ENCODE results near the gene FCHO2.
"Not testable (repeated sequence)": the region's sequence is repeated elsewhere in the genome, so short reads cannot be mapped to it uniquely, and the experiment has no call there.

Gene FCHO2, protein sequence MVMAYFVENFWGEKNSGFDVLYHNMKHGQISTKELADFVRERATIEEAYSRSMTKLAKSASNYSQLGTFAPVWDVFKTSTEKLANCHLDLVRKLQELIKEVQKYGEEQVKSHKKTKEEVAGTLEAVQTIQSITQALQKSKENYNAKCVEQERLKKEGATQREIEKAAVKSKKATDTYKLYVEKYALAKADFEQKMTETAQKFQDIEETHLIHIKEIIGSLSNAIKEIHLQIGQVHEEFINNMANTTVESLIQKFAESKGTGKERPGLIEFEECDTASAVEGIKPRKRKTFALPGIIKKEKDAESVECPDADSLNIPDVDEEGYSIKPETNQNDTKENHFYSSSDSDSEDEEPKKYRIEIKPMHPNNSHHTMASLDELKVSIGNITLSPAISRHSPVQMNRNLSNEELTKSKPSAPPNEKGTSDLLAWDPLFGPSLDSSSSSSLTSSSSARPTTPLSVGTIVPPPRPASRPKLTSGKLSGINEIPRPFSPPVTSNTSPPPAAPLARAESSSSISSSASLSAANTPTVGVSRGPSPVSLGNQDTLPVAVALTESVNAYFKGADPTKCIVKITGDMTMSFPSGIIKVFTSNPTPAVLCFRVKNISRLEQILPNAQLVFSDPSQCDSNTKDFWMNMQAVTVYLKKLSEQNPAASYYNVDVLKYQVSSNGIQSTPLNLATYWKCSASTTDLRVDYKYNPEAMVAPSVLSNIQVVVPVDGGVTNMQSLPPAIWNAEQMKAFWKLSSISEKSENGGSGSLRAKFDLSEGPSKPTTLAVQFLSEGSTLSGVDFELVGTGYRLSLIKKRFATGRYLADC

DNA sequence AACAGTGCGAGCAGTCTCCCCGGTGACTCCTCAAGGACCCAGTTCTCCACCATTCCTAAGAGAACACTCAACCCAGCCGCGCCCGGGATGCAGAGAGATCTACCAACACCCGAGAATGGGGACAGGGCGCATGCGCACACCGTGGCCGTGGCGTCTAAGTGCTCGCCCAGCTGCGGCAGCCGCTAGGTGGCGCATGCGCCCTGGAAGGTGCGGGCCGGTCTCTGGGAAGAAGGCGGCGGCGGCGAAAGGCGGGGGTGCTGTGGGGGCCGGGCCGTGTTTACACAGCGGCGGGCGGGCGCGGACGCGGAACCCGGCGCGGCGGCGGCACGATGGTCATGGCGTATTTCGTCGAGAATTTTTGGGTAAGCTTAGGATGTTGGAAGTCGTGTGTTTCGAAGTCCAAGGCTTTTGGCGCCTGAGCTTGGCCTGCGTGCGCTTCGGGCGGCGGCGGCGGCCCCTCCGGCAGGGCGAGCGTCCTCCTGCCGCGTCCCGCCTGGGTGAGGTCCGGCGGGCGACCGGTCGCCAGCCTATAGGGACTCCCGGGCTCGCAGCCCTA is at the start of gene FCHO2:
FCHO2 (plus strand) TSS at position 274 of the 556 bp plus-strand sequence; CDS start at position 330, 56 bp downstream.
- FAIRE-seq: no peak

DNA sequence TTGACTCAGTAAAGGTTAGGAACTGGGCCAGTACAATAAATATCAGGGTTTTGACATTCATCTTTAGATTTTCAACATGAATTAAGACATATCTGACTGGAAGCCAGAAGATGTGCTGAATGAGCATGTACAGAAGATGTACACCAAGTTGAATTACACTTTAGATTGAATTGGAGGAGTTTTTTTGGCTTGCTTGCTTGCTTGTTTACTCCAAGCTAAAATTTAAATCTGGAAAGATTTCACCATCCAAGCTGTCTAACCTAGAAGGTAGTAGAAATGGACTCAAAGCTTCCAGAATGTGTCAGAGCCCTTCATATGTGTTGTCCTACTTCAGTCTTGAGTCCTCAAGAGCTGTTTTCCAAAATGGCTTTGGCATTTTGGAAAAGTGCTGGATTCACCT is 49.0 kb upstream of the FCHO2 start:
- no peak for FAIRE-seq

DNA sequence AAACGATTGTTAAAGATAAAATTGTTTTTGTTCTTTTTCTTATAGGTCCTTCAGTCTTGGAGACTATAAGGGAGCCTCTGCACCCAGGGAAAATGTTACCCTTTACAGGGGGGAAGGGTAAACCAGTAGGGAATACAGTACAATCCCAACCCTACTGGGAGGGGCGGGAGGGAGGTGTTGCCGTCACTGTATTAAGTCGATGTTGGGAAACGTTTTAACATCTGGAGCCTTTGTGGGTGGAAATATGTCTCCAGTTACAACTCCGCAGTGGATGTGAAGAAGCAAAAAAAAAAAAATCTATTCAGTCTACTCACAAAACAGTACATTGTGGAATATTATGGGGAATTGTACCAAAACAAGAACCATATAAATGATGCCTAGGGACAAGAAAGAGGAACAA is 47.2 kb upstream of the FCHO2 start:
- no peak for FAIRE-seq

DNA sequence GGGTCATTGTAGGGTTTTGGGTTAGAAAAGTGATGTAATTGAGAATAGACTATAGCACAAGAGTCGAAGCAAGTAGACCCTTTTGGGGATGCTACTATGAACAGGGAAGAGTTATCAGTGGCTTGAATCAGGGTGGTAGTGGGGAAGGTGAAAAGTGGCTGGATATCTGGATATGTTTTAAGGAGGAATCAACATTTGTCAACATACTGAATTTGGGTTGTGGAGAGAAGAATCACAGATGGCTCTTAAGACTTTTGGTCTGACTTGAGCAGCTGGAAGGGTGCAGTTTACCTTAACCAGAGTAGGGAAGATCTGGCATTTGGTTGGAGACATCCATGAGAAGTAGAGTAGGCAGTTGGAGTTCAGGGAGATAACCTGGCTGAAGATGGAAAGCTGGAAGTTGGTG is 38.5 kb upstream of the FCHO2 start:
- FAIRE-seq: no peak

DNA sequence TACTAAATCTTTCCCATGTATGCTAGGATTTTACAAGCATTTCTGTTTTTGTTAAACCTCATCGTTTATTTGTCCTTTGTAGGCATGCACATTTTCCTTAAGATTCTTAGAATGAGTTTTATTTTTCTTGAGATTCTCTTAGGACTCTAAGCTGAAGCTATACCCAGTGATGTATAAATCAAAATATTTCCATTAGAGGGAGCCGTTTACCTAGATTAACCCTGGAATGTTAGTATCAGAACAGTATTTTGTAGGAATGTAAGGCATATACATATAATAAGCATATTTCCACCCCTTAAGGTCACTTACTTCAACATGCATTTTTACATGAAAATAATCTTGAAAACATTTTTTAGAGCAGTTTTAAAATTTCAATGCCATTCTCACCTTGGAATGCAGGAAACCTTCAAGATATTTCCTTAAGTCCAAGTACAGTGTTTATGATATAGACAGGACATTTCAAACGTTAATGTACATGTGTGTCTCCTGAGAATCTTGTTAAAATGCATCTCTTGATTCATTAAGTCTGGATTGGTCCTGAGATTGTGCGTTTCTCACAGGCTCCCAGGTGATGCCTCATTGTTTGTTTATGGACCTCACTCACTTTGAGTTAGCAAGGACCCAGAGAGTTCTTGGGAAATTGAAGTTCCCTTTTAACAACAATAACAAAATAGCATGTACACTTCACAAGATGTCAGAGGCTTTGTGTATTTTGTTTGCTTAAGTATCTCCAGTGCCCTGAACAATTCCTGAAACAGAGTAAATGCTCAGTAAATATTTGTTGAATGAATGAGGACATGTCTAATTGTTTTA is 34.9 kb upstream of the FCHO2 start:
- FAIRE-seq: peak; percentile 83

DNA sequence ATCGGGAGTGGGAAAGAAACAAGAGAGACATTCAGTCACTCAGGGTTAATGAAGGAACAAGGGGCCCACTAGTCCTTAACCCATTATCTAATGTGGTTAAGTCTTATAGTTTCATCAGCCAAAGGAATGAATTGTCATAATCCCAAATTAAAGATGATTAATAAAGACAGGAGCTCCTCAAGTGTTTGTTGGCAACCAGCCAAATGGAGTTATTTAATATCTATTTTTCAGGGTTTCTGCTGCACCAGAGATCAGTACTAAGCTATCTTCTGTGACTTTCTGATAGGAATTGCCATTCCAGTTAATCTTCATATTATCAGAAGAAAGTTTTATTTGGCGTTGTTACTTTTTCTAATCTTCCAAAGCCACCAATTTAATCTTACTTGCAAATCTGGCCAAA is 34.0 kb upstream of the FCHO2 start:
- FAIRE-seq: no peak

DNA sequence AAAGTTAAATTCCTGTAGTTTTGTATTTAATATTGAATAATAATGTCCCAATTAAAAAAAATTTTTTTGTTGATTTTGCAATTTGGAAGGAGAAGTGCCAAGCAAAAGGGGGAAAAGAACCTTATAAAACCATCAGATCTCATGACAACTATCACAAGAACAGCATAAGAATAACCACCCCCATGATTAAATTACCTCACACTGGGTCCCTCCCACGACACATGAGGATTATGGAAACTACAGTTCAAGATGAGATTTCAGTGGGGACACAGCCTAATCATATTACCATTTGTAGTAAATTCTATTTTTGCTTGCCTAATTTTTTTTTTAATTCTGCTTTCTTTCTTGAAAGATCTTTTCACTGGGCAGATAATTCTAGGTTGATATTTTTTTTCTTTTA is 33.4 kb upstream of the FCHO2 start:
- FAIRE-seq: no peak

DNA sequence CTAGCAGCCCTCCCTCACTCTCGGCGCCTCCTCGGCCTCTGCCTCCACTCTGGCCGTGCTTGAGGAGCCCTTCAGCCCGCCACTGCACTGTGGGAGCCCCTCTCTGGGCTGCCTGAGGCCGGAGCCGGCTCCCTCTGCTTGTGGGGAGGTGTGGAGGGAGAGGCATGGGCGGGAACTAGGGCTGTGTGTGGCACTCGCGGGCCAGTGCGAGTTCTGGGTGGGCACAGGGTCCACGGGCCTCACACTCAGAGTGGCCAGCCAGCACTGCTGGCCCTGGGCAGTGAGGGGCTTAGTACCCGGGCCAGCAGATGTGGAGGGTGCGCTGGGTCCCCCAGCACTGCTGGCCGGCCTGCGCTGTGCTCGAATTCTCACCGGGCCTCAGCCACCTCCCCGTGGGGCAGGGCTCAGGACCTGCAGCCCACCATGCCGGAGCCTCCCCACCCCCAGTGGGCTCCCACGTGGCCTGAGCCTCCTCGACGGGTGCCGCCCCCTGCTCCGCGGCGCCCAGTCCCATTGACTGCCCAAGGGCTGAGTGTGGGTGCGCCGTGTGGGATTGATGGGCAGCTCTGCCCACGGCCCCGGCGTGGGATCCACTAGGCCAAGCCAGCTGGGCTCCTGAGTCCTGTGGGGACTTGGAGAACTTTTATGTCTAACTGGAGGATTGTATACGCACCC is 30.4 kb upstream of the FCHO2 start:
- no peak for FAIRE-seq

DNA sequence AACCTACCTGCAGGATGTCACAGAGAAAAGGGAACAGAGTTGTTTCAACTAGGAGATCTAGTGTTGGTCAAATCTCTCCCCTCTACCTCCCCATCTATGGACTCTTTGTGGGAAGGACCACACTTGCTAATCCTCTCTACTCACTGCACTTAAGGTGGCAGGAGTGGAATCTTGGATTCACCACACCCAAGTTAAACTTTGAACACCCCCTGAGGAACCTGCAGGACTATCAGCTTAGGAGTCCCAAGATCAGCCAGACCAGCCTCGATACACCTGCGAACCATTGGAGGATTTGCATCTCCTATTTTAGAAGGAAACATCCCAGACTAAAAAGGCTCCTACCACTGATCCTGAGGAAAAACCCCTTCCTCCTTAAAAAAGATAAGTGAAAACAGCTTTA is 23.2 kb upstream of the FCHO2 start:
- not testable (repeated sequence) for FAIRE-seq

DNA sequence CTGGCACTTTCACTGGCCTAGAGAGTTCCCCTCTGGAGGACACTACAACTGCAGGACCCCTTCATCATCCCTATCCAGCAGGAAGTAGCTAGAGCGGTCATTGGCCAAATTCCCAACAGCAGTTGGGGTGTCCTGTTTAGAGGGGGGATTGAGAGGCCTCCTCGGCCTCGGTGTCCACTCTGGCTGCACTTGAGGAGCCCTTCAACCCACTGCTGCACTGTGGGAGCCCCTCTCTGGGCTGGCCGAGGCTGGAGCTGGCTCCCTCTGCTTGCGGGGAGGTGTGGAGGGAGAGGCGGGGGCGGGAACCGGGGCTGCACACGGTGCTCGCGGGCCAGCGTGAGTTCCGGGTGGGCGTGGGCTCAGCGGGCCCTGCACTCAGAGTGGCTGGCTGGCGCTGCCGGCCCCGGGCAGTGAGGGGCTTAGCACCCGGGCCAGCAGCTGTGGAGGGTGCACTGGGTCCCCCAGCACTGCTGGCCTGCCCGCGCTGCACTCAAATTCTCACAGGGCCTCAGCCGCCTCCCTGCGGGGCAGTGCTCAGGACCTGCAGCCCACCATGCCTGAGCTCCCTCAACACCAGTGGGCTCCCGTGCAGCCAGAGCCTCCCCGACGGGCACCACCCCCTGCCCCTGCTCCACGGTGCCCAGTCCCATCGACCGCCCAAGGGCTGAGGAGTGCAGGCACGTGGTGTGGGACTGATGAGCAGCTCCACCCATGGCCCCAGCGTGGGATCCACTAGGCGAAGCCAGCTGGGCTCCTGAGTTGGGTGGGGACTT is 20.7 kb upstream of the FCHO2 start:
- not testable (repeated sequence) for FAIRE-seq

DNA sequence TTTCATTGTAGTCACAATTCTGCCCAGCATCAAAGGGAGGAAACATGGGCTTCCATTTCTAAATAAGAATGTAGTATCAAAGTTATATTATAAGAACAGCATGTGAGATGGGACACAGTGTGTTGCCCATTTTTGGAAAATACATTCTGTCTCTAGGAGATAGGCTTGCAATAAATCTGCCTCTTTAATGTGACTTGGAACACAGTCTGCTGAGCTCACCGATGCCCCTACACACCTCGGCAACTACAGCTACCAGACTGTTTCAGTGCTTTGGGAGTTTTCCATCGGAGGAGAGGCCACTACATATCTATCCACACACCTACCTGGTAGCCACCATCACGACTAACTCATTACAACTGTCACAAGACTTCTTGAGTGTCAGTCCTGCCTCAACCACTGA is 18.9 kb upstream of the FCHO2 start:
- FAIRE-seq: no peak

DNA sequence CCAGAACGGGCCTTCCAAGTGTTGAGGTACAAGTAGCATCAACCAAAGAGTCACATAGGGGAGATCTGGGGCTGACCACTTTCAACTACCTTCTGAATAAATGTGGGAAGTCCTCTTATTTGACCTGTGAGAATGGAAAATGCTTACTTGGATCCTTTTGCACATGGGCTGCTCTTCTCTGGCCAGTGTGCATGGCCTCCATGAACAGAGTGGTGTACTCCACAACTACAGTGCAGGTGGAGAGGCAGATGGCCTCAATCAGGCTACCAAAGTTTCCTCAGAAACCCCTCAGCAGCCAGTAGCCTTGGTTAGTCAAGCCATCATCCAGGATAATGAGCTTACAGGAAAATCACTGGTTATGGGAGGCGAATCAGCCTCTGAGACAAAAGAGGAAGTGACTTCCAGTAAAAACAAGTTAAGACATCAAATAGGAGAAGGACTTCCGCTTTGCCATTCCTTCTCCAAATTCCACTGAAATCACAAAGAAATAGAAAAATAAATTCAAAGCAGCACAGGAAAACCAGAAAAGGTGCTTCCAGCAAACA is 18.3 kb upstream of the FCHO2 start:
- no peak for FAIRE-seq

DNA sequence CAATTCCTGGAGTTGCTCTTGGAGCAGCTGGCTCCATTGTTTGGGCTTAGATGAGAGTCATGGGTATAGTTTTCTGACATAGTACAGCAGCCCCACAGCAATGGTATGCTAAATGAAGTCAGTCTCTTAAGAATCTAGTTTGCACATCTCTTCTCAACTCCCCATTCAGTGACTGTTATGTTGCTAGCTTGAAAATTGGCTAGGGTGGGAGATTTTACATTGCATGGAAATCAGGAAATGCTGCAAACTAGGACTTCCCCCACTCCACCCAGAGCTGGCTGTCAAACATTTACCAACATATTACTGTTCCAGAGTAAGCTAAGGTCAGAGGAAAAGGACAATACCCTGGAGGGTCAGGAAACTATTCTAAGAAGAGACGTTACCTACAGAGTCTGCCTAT is 17.6 kb upstream of the FCHO2 start:
- no peak for FAIRE-seq

DNA sequence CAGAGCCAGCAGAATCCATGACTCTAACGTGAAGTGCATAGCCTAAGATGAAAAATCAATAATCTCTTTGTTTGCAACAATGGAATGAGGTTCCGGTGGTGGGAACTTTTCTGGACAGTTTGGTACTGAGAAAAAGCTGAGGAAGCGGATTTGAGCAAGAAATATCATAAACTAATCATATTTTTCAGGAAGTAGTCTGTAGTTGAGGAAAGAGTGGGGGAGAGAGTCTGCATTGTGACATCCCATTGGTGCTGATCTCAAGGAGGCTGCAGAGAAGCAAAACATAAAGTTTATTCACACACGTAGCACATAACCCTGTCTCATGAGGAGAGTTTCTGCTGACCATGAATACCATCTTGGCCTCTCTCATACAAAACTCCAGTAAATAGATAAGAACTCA is 15.8 kb upstream of the FCHO2 start:
- no peak for FAIRE-seq

DNA sequence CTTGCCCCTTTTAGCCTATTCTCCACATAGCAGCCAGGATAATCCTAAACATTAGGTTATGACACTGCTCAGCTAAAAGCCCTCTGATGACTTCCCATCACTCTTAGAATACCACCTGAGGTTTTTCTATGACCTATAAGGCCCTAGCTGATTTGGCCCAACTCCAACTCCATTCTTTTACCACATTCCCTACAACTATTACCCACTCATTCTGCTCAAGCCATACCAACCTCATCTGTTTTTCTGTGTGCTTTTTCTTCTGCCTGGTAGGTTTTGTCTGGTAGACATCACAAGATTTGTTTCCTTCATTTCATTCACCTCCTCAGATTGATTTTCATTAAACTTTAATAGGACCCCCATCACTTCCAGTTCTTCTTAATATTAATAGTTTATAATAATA is 12.5 kb upstream of the FCHO2 start:
- FAIRE-seq: no peak

DNA sequence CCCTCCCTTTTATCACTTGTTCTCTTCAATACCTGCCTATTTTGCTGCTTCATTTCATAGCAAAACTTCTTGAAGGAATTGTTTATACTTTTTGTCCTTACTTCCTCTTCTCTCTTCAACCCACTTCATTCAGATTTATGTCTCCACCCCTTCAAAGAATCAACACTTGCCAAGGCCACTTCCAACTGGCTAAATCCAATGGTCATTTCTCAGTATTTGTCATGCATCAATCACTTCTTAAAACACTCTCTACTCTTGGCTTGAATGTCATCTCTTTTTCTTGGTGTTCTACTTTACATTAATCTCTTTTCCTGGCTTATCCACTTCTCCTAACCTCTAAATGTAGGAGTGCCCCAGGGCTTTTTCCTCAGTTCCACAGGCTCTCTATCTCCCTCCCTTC is 8.3 kb upstream of the FCHO2 start:
- FAIRE-seq: no peak

DNA sequence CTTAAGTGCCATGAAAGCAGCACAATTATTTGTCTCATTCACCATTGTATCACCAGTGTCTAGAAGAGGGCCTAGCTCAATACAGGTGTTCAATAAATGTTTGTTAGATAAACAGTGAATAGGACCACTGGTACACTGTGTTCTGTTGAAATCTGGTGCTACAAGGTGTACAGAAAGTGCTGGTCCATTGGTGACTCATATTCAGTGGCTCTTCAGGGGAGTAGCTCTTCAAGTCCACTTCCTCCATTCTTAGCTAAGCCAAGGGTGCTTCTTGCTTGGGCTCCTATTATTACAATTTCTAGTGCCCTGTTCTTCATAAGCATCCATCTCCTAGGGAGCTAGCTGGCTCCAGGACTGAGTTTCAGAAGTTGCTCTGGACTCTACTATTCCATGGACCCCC is 6.4 kb upstream of the FCHO2 start:
- no peak for FAIRE-seq

DNA sequence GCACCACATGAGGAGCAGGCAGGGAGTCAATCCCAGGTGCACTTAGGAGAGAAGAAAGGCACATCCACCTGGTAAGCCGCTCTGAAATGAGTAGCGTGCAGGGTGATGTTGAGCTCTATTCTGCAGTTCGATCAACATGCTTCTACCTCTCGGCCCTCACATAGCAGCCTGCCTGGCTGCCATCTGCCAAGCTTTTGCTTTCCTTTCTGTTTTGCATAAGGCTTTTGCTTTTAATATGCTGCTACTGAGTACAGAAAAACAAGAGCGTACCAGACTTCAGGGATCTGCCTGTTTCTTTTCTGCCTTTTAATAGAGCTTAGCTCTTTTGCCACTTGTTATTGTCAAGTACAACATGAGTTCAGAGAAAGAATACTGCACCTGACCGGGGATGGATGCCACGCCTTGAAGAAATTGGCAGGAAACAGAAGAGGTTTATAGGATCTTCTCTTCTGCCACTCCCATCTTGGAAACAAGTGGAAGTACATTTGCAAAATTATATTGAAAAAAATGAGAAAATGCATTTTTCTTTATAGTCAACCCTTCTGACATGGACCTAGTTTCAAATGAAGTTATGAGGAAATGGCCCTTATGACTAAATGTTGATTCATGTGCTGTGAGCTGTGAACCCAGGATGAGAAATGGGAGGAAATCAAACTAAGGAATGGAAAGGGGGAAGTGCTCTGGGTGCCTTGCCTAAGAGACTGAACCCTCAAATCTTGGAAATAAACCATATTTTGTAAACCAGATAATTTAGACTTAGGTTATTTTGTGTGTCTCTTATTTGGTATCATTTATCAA is 4.0 kb upstream of the FCHO2 start:
- FAIRE-seq: no peak

DNA sequence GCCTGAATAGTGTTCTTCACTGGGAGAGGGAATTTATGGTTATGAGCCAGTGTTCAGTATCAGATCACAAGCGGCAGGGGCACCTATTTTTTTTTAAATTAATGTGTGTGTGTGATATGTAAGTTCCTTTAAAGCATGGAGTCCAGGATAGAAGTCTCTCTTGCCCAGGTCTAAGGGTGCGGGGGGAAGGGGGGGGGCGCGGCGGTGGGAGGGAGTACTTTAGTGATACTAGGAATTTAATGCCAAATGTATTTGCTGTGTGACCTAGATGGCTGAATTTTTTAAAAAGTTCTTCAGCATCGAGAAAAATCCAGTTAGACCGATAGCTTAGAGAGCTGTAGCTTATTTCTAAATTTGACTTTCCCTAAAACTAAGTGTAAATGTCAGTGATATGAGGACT is 1.5 kb upstream of the FCHO2 start:
- FAIRE-seq: no peak

DNA sequence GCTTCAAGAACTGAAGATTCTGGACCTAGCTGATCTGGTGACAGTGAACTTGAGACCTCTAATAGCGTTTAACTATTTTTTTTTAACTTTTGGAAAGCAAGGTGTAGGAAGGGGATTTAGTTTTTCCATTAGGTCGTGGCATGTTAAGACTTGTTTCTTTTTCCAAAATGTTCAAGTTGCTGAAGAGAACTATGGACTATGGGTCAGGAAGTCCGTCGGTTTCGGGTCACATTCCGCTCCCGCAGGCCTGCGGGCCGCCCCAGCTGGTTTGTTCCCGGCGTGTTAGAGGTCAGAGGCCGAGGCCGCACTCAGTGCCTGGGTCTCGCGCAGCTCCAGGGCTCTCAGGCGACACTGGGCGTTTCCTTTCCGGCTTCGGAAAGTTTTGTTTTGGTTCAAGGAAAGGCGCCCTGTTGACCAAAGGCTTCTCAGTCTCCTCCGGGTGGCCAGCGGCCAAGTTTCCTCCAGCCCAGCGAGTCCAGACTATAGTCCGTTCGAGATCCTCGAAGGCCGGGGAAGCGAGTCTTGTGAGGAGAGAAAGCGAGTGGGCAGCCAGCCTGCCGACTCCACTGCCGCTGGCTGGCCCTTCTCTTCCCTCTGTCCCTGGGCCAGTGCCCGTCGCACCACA is 586 bp upstream of the FCHO2 start:
- no peak for FAIRE-seq
